ENCODE data around the gene TMPRSS9. TPM values are rescaled to one million over a fixed set of nuclear protein-coding genes. Genes with fewer than 3 reads are reported as not detected.

Gene TMPRSS9
- total RNA-seq = not detected

DNA sequence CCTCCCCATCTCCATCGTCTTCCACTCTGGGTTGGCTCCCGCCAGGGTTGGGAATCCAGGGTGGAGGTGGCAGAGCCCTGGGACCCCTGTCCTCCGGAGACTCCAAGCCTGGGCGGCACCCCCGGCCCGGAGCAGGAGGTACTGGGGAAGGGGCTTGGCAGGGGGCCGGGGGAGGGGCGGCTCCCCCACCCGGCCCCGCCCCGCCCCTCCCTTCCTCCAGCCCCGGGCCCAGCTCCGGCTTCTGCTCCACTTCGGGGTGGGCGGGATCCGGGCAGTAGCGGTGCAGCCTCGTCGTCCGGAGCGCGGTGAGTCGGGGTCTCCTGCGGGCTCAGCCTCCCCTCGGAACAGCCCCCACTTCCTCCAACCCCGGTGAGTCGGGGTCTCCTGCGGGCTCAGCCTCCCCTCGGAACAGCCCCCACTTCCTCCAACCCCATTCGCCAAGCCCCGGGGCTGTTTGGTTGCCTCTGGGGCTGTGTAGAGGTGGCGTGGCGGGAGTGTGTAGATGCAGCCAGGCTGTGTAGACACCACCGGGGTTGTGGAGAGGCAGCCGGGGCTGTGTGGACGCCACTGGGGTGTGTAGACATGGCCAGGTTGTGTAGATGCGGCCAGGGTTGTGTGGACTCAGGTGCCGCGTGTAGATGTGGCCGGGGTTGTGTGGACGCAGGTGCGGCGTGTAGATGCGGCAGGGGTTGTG lies at the start of gene TMPRSS9:
Gene TMPRSS9 (plus strand): TSS at position 274 of the 694 bp plus-strand sequence. CDS start 29,521 bp downstream, outside the sequence.
- Mint-ChIP-seq H3K4me1 (ENCODE audit: low read depth) (peaks cover 4% of the 10 kb centered on the region), H3K9me3 (no peaks in the 10 kb centered on the region), H3K36me3 (ENCODE audit: insufficient read depth) (no peaks in the 10 kb centered on the region), H3K27me3 (ENCODE audit: low read depth) (peaks cover 15% of the 10 kb centered on the region), H3K4me3 (no peak within 1 kb of the TSS)
- ATAC-seq (peak in 1 of 2 donors; percentile 55), DNase-seq (no peak)

DNA sequence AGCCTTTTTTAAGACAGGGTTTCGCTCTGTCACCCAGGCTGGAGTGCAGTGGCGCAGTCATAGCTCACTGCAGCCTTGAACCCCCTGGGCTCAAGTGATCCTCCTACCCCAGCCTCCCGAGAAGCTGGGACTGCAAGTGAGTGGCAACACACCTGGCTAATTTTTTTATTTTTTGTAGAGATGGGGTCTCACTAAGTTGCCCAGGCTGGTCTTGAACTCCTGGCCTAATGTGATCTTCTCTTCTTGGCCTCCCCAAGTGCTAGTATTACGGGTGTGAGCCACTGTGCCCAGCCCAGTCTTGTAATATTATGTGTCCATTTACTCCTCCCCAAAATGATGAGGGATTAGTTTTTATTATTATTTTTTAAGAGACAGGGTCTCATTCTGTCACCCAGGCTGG lies 49.0 kb upstream of the TMPRSS9 start:
- no peak for DNase-seq
- no peak overlapping the region for H3K4me3 Mint-ChIP-seq
- no peak for ATAC-seq
- H3K4me1 Mint-ChIP-seq (ENCODE audit: low read depth) = peaks cover 2% of the 10 kb centered on the region
- peaks cover 67% of the 10 kb centered on the region for H3K27me3 Mint-ChIP-seq (ENCODE audit: low read depth)
- no peaks in the 10 kb centered on the region for H3K36me3 Mint-ChIP-seq (ENCODE audit: insufficient read depth)
- H3K9me3 Mint-ChIP-seq = peaks cover 9% of the 10 kb centered on the region

DNA sequence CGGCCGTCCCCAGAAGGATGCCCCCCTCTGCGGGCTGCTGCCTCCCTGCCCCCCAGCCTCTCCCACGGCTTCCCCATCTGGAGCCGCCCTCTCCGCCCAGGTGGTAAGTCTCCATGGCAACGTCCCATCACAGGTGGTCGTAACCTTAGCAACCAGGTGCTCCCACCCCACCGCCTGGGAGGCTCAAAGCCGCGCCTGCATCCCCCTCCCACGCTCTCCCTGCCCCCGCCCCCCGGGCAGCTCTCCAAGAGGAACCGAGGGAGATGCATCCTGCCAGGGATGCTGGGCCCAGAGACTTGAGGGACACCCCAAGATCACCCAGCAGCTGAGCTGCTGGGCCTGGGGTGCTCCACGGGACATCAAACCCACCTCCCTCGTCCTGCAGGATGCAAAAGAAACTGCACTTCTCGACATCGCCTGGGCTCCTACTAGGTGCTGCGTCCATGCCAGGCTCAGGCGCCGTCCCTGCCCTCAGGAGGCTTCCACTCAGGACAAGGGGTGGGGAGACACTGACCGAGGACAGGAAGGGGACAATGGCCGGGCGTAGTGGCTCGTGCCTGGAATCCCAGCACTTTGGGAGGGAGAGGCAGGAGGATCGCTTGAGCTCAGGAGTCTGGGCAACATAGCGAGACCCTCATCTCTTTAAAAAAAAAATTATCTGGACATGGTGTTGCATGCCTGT lies 47.1 kb upstream of the TMPRSS9 start:
- peaks cover 52% of the 10 kb centered on the region for H3K27me3 Mint-ChIP-seq (ENCODE audit: low read depth)
- no peaks in the 10 kb centered on the region for H3K36me3 Mint-ChIP-seq (ENCODE audit: insufficient read depth)
- no peak for ATAC-seq
- peaks cover 2% of the 10 kb centered on the region for H3K4me1 Mint-ChIP-seq (ENCODE audit: low read depth)
- H3K9me3 Mint-ChIP-seq = peaks cover 9% of the 10 kb centered on the region
- H3K4me3 Mint-ChIP-seq = no peak overlapping the region
- DNase-seq = no peak

DNA sequence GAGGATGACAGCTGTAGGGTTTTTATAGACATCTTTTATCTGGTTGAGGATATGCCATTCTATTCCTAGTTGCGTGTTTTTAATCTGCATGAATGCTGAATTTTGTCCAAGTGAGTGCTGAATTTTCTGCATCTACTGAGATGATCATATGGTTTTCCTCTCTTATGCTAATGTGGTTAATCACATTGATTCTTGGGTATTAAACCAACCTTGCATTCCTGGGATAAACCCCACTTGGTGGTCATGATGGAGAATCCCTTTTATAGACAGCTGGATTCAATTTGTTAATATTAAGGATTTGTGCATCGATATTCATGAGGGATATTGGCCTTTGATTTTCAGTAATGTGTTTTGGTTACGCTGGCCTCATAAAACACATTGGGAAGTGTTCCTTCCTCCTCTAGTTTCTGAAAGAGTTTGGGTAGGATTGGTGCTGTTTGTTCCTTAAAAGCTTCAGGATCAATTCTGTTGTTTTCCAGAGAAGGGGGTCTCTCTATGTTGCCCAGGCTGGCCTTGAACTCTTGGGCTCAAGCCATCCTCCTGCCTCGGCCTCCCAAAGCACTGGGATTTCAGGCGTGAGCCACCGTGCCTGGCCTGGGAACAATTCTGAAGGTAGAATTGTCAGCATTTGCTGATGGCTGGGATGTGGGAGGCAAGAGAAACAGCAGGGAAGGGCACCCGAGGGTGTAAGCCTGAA lies 44.8 kb upstream of the TMPRSS9 start:
- H3K4me3 Mint-ChIP-seq = no peak overlapping the region
- DNase-seq (no peak), ATAC-seq (no peak)
- peaks cover 9% of the 10 kb centered on the region for H3K9me3 Mint-ChIP-seq
- peaks cover 33% of the 10 kb centered on the region for H3K27me3 Mint-ChIP-seq (ENCODE audit: low read depth)
- H3K4me1 Mint-ChIP-seq (ENCODE audit: low read depth) = no peaks in the 10 kb centered on the region
- no peaks in the 10 kb centered on the region for H3K36me3 Mint-ChIP-seq (ENCODE audit: insufficient read depth)

DNA sequence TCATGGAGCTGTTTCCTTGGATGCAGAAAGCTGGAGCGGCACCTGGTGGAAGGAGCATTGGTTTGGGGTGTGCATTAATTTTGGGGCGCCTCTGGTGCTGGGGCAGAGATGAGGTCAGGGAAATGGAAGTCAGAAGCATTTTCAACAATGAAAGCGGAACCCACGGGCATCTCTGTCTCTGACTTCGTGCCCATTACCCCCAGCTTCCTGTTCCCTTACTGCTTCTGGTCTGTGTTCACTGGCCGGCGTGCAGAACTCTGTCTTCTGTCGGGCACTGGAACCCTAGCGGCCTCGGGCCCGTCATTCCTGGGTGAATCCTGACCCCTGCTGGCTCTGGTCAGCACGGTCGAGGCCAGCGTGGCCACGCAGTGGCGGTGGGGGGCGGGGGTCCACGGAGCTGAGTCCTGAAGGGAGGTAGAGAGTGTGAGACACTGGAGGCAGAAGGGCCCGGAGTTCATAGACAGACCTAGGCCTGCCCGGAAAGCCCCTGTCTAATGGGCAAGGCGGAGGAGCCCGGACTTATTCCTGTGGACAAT lies 44.2 kb upstream of the TMPRSS9 start:
- no peak for DNase-seq
- Mint-ChIP-seq H3K36me3 (ENCODE audit: insufficient read depth) (no peaks in the 10 kb centered on the region), H3K9me3 (peaks cover 9% of the 10 kb centered on the region), H3K4me1 (ENCODE audit: low read depth) (no peaks in the 10 kb centered on the region), H3K4me3 (no peak overlapping the region), H3K27me3 (ENCODE audit: low read depth) (peaks cover 27% of the 10 kb centered on the region)
- ATAC-seq = peak in 1 of 2 donors; percentile 51

DNA sequence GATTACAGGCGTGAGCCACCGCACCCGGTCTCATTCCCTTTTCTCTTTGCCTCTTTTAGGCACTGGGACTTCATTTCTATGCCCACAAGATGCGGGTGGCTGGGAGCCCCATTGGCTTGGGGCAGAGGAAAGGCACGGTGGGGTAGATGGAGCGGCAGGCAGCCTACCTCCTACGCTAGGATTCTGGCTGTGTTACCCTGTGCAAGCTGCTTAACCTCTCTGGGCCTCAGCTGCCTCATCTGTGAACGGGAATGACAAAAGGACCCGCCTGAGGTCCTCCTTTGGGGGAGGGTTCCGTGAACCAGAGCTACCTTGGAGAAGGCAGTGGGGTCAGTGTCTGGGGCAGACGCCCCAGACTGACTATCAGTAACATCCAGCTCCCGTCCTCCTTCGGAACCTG lies 42.8 kb upstream of the TMPRSS9 start:
- peaks cover 9% of the 10 kb centered on the region for H3K9me3 Mint-ChIP-seq
- ATAC-seq (no peak), DNase-seq (no peak)
- H3K4me3 Mint-ChIP-seq = no peak overlapping the region
- no peaks in the 10 kb centered on the region for H3K4me1 Mint-ChIP-seq (ENCODE audit: low read depth)
- peaks cover 23% of the 10 kb centered on the region for H3K27me3 Mint-ChIP-seq (ENCODE audit: low read depth)
- no peaks in the 10 kb centered on the region for H3K36me3 Mint-ChIP-seq (ENCODE audit: insufficient read depth)

DNA sequence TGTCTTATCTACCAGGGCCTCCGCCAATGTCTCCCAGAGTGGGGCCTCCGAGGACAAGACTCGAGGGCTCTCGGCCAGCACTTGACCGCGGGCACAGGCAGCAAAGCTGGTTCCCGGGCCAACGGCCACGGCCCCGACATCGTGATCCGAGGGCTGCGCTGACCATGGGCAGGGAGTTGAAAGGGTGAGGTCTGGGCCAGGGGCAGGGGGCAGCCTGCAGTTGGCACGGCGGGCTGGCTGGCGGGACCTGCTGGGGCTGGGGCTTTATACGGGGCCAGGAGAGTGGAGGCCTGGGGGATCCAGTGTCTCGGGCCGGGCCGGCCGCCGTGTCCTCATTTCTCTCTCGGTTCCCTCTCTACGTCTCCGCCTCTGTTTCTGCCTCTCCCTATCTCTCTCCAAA lies 42.3 kb upstream of the TMPRSS9 start:
- Mint-ChIP-seq H3K9me3 (peaks cover 9% of the 10 kb centered on the region), H3K4me3 (no peak overlapping the region), H3K4me1 (ENCODE audit: low read depth) (no peaks in the 10 kb centered on the region), H3K36me3 (ENCODE audit: insufficient read depth) (no peaks in the 10 kb centered on the region), H3K27me3 (ENCODE audit: low read depth) (peaks cover 22% of the 10 kb centered on the region)
- DNase-seq (no peak), ATAC-seq (no peak)

DNA sequence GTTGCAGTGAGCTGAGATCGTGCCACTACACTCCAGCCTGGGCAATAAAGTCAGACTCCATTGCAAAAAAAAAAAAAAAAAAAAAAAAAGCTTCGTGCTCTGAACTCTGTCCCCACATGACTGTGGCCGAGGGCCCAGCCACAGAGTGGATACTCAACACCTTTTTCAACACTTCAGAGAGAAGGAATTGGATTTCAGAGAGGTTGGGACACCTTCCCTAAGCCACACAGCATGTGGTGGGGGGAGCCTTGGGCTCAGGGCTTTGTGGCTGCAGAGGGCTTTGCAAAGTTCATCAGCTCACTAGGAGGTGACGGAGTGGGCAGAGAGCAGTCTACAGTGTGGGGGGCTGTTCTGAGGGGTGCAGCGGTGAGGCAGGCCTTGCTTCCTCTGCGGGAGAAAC lies 41.1 kb upstream of the TMPRSS9 start:
- H3K27me3 Mint-ChIP-seq (ENCODE audit: low read depth) = peaks cover 12% of the 10 kb centered on the region
- ATAC-seq = no peak

DNA sequence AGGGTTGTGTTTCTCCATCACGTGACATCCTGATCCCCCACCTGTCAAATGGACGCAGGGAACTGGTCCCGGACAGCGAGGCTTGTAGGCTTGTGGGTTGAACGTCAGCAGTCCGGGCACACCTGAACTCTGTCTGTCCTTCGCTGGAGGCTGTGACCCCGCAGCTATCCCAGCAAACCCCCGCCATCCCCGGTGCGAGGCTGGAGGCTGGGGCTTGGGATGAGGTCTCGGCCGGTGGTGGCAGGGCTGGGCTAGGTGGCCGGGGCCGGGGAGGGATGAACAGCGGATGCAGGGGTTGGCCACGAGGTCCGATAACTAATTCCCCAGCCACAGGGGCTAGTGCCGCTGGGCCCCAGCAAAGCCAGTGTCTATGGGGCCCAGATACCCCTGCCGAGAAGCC lies 40.5 kb upstream of the TMPRSS9 start:
- Mint-ChIP-seq H3K4me1 (ENCODE audit: low read depth) (peaks cover 3% of the 10 kb centered on the region), H3K27me3 (ENCODE audit: low read depth) (peaks cover 9% of the 10 kb centered on the region), H3K4me3 (no peak overlapping the region)

More for the DNA sequence above, 41.1 kb upstream of the TMPRSS9 start:
- H3K36me3 Mint-ChIP-seq (ENCODE audit: insufficient read depth) = no peaks in the 10 kb centered on the region
- no peak overlapping the region for H3K4me3 Mint-ChIP-seq
- H3K9me3 Mint-ChIP-seq = peaks cover 9% of the 10 kb centered on the region
- no peak for DNase-seq
- H3K4me1 Mint-ChIP-seq (ENCODE audit: low read depth) = no peaks in the 10 kb centered on the region

DNA sequence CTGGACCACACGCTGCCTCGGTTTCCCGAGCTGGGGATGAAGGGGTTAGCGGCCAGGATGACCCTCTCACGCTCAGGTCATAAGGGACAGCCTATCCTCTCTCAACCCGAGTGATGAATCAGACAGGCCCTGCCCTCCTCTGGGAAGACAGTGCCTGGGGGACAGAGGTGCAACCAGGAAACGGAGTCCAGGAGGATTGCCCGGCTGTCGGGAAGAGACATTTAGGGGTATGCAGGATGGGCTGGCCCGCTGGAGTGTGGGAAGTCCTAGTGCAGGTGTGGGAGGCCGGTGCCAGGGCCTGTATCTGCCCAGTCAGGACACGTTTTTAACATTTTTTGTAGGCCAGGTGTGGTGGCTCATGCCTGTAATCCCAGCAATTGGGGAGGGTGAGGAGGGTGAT lies 40.0 kb upstream of the TMPRSS9 start:
- H3K4me1 Mint-ChIP-seq (ENCODE audit: low read depth) = peaks cover 4% of the 10 kb centered on the region
- ATAC-seq = no peak

More for the DNA sequence above, 40.5 kb upstream of the TMPRSS9 start:
- Mint-ChIP-seq H3K9me3 (peaks cover 9% of the 10 kb centered on the region), H3K36me3 (ENCODE audit: insufficient read depth) (peaks cover 2% of the 10 kb centered on the region)
- DNase-seq (no peak), ATAC-seq (no peak)

DNA sequence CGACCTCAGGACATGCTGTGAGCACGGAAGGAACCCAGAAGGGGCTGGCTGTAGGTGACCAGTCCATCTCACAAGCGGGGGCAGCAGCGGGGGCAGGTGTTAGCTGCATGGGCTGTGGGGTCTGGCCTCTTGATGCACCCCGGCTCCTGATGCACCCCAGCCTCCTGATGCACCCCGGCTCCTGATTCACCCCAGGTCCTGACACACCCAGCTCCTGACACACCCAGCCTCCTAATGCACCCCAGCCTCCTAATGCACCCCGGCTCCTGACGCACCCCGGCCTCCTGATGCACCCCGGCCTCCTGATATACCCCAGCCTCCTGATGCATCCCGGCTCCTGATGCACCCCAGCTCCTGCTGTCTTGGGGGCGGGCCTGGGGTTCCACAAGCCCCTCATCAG lies 39.1 kb upstream of the TMPRSS9 start:
- Mint-ChIP-seq H3K4me3 (no peak overlapping the region), H3K27me3 (ENCODE audit: low read depth) (peaks cover under 1% of the 10 kb centered on the region), H3K4me1 (ENCODE audit: low read depth) (peaks cover 12% of the 10 kb centered on the region), H3K36me3 (ENCODE audit: insufficient read depth) (peaks cover 10% of the 10 kb centered on the region), H3K9me3 (no peaks in the 10 kb centered on the region)
- ATAC-seq = no peak
- no peak for DNase-seq

More for the DNA sequence above, 40.0 kb upstream of the TMPRSS9 start:
- Mint-ChIP-seq H3K9me3 (peaks cover 5% of the 10 kb centered on the region), H3K4me3 (no peak overlapping the region), H3K36me3 (ENCODE audit: insufficient read depth) (peaks cover 2% of the 10 kb centered on the region), H3K27me3 (ENCODE audit: low read depth) (peaks cover 5% of the 10 kb centered on the region)
- DNase-seq = no peak

DNA sequence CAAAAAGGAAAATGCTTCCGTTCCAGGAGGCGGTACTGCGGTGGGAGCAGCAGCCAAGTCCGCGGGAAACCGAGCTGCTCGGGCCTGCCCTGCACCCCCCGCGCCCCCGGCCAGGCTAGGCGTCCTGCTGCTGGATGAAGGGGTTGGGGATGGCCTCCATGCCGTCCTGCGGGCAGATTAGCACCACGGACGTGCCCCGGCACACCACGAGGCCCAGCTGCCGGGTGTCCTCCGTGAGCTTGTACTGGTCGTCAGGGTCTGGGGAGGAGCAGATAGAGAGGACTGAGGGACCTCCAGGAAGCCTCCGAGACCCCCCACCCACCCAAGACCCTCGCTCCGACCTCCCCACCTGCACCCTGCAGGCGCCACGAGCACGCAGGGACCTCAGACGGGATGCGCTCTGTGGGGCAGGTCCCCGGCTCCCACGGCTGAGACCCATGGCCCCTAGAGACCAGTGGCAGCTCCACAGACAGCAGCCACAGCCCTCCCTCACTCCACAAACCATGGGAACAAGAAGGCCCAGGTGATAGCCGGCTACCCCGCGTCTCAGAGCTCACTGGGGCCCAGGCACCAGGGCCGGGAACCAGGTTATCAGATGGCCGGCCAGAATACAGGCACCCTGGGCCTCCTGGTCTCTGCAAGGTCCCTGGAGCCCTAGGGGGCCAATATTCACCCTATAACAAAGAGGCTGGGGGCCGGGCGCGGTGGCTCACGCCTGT lies 38.3 kb upstream of the TMPRSS9 start:
- no peaks in the 10 kb centered on the region for H3K9me3 Mint-ChIP-seq
- ATAC-seq = no peak
- H3K36me3 Mint-ChIP-seq (ENCODE audit: insufficient read depth) = peaks cover 11% of the 10 kb centered on the region

DNA sequence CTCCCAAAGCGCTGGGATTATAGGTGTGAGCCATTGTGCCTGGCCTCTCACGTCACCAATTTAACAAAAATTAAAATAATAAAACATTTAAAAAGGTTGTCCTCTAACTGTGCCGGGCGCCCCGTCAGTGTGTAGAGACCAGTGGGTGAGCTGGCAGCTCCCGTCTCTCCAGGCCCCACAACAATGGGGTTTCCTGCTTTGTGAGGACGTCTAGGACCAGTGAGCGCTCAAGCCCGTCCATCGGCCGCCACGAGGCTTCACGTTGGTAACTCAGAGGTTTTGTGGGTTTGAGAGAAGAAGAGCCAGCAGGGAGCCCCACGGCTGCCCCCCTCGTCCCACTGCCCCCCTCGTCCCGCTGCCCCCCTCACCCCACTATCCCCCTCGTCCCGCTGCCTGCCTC lies 36.4 kb upstream of the TMPRSS9 start:
- Mint-ChIP-seq H3K4me1 (ENCODE audit: low read depth) (peaks cover 31% of the 10 kb centered on the region), H3K9me3 (no peaks in the 10 kb centered on the region), H3K4me3 (no peak overlapping the region), H3K36me3 (ENCODE audit: insufficient read depth) (peaks cover 19% of the 10 kb centered on the region), H3K27me3 (ENCODE audit: low read depth) (no peaks in the 10 kb centered on the region)
- ATAC-seq = no peak
- DNase-seq = no peak

More for the DNA sequence above, 38.3 kb upstream of the TMPRSS9 start:
- DNase-seq = no peak
- Mint-ChIP-seq H3K27me3 (ENCODE audit: low read depth) (no peaks in the 10 kb centered on the region), H3K4me1 (ENCODE audit: low read depth) (peaks cover 18% of the 10 kb centered on the region), H3K4me3 (no peak overlapping the region)

All from activated T-cell treated with anti-CD3 and anti-CD28 coated beads, Interleukin-2, amount 50 U/mL, for 4 hours (primary cell).